K562 (cell line): ENCODE measurements around the gene ACBD4. TPM values are rescaled to one million over a fixed set of nuclear protein-coding genes. Genes with fewer than 3 reads are reported as not detected.

Source experiments
- ATAC-seq: fragments of 200-7000 bp; cut with Tn5 transposase; 3 replicates; pipeline ENCODE4 v1.9.1; 2020; ENCODE audit warnings: moderate library complexity
- BruUV-seq: library from RNA; stranded (reverse); fragments of 400-500 nt; replicated peaks from 2 replicates; lab custom pipeline; 2021; lab: Mats Ljungman, UMichigan
- CTCF ChIA-PET: fragments of 300-600 bp; formaldehyde crosslinking; extraction: SDS; loops from one replicate; lab custom pipeline; 2021; ENCODE audit warnings: low intra/inter-chr PET ratio; lab: Yijun Ruan, JAX
- POLR2A ChIA-PET: fragments of 300-600, 350-650 bp; sonication (Branson Sonifier 250); formaldehyde crosslinking; extraction: SDS; loops from one replicate; lab custom pipeline; 2021; ENCODE audit warnings: antibody characterized with exemption, inconsistent platforms; lab: Yijun Ruan, JAX
- DNase-seq, 4 experiments: peaks; one replicate each; pipeline versions ENCODE4 v3.0.0 to v3.0.0-alpha.2; 2011 to 2018; ENCODE audit warnings: low spot score in 3 of 4, mixed read lengths in 3 of 4; ENCODE audit errors: extremely low read depth in 1 of 4
- FAIRE-seq: peaks from 2 replicates; lab custom pipeline; 2011; peaks lifted over from hg19 to GRCh38; lab: Jason Lieb, UNC
- H2AFZ ChIP-seq: 2 replicates; pipeline ENCODE4 v1.6.0; 2011; ENCODE audit warnings: low read depth, low read length, control low read depth, inconsistent platforms
- H3K27ac ChIP-seq: fragments of 200-600 bp; 3 replicates; pipeline ENCODE4 v1.8.0; 2011; ENCODE audit warnings: low read depth, mild to moderate bottlenecking, control low read depth, inconsistent platforms, low read length, moderate library complexity, mixed read lengths; ENCODE audit errors: extremely low read depth
- H3K27me3 ChIP-seq, 2 experiments: fragments of 300-600 bp in 1 of 2; 2 replicates in 1 of 2; 3 replicates in 1 of 2; pipeline versions ENCODE4 v1.6.0 to v1.8.0; 2011; ENCODE audit warnings: inconsistent platforms in 2 of 2, low read length in 2 of 2, mild to moderate bottlenecking in 1 of 2, mixed read lengths in 1 of 2, moderate library complexity in 1 of 2; ENCODE audit not compliant: control insufficient read depth in 2 of 2, insufficient read depth in 2 of 2
- H3K36me3 ChIP-seq: fragments of 300-600 bp; 3 replicates; pipeline ENCODE4 v1.8.0; 2011; ENCODE audit warnings: mild to moderate bottlenecking, low read length, inconsistent platforms; ENCODE audit not compliant: control insufficient read depth, insufficient read depth
- H3K4me1 ChIP-seq, 2 experiments: fragments of 200-600 bp in 1 of 2; replicated peaks in 1 of 2; 2 replicates in 1 of 2; 3 replicates in 1 of 2; pipeline versions ENCODE4 v1.5.1 to v1.8.0; 2011; ENCODE audit warnings: inconsistent platforms in 2 of 2, low read length in 2 of 2, mild to moderate bottlenecking in 1 of 2, mixed read lengths in 1 of 2, moderate library complexity in 1 of 2; ENCODE audit not compliant: control insufficient read depth in 2 of 2, insufficient read depth in 2 of 2
- H3K4me2 ChIP-seq: 2 replicates; pipeline ENCODE4 v1.6.1; 2011; ENCODE audit warnings: low read length, control low read depth, inconsistent platforms, mixed read lengths; ENCODE audit not compliant: insufficient read depth
- H3K4me3 ChIP-seq: fragments of 200-600 bp; sonication (generic), shearing (Covaris generic); 2 replicates; pipeline ENCODE4 v1.5.1; 2016; ENCODE audit warnings: control low read depth, inconsistent platforms
- H3K79me2 ChIP-seq: fragments of 200-600 bp; 3 replicates; pipeline ENCODE4 v1.8.0; 2011; ENCODE audit warnings: low read length, inconsistent platforms; ENCODE audit not compliant: control insufficient read depth, insufficient read depth
- H3K9ac ChIP-seq, 2 experiments: 2 replicates each; pipeline versions ENCODE4 v1.6.0 to v1.6.1; 2011; ENCODE audit warnings: low read depth in 2 of 2, low read length in 2 of 2, control low read depth in 1 of 2, inconsistent platforms in 1 of 2, mild to moderate bottlenecking in 1 of 2, mixed read lengths in 1 of 2; ENCODE audit not compliant: insufficient read depth in 1 of 2
- H3K9me1 ChIP-seq: one replicate; pipeline ENCODE4 v1.6.0; 2011; ENCODE audit warnings: inconsistent platforms, mild to moderate bottlenecking, low read length, moderate library complexity; ENCODE audit not compliant: control insufficient read depth, insufficient read depth
- H3K9me3 ChIP-seq: replicated peaks from 2 replicates; pipeline ENCODE4 v1.5.1; 2011; ENCODE audit warnings: low read depth, low read length, inconsistent platforms; ENCODE audit not compliant: control insufficient read depth, insufficient read depth
- H4K20me1 ChIP-seq: replicated peaks from 2 replicates; pipeline ENCODE4 v1.6.1; 2011; ENCODE audit warnings: low read length, inconsistent platforms, mixed read lengths; ENCODE audit not compliant: control insufficient read depth, insufficient read depth
- CBFA2T2 ChIP-seq: fragments of 450-650 bp; conservative IDR thresholded peaks from 2 replicates; pipeline ENCODE4 v1.6.1; 2017; ENCODE audit warnings: mild to moderate bottlenecking
- CXXC5 ChIP-seq: fragments of 250-450 bp; sonication (Bioruptor Pico); IDR thresholded peaks from 2 replicates; pipeline ENCODE4 v1.8.0; 2022; ENCODE audit warnings: inconsistent platforms, mild to moderate bottlenecking, moderate library complexity
- FIP1L1 ChIP-seq: fragments of 200-400 bp; formaldehyde crosslinking; IDR thresholded peaks from 2 replicates; pipeline ENCODE4 v1.6.1; 2018; ENCODE audit warnings: mild to moderate bottlenecking, low read depth, low read length; ENCODE audit not compliant: poor library complexity, severe bottlenecking
- FOXP1 ChIP-seq: sonication (generic); formaldehyde crosslinking; IDR thresholded peaks from 2 replicates; pipeline ENCODE4 v1.8.0; 2022; ENCODE audit warnings: mild to moderate bottlenecking, missing genetic modification reagents
- HDGF ChIP-seq: fragments of 450-650 bp; IDR thresholded peaks from 2 replicates; pipeline ENCODE4 v1.6.1; 2016
- MAX ChIP-seq: sonication (generic); formaldehyde crosslinking; IDR thresholded peaks from 2 replicates; pipeline ENCODE4 v1.9.0; 2022; ENCODE audit warnings: mild to moderate bottlenecking, missing genetic modification reagents
- MCM2 ChIP-seq: fragments of 450-650 bp; IDR thresholded peaks from 2 replicates; pipeline ENCODE4 v1.6.1; 2017; ENCODE audit warnings: low read depth, mild to moderate bottlenecking
- MCM3 ChIP-seq: fragments of 450-650 bp; IDR thresholded peaks from 2 replicates; pipeline ENCODE4 v1.6.1; 2016
- NR0B1 ChIP-seq: fragments of 450-650 bp; IDR thresholded peaks from one replicate; pipeline ENCODE4 v1.6.1; 2018; ENCODE audit warnings: mild to moderate bottlenecking, moderate library complexity; ENCODE audit not compliant: partially characterized antibody
- POLR2H ChIP-seq: IDR thresholded peaks from 2 replicates; pipeline ENCODE4 v1.6.1; 2016; ENCODE audit warnings: missing genetic modification characterization, low read depth, mild to moderate bottlenecking, control low read depth, missing compliant biosample characterization, moderate library complexity
- TRIM24 ChIP-seq, 2 experiments: fragments of 450-650 bp; IDR thresholded peaks; 2 replicates each; pipeline ENCODE4 v1.6.1; 2016
- ZNF143 ChIP-seq: sonication (generic); formaldehyde crosslinking; IDR thresholded peaks from 2 replicates; pipeline ENCODE4 v1.9.0; 2022; ENCODE audit warnings: mild to moderate bottlenecking, missing genetic modification reagents
- ZNF449 ChIP-seq: fragments of 250-450 bp; sonication (Bioruptor Pico); IDR thresholded peaks from 2 replicates; pipeline ENCODE4 v1.8.0; 2022; ENCODE audit warnings: moderate library complexity, mild to moderate bottlenecking, inconsistent platforms
- WGBS: fragments of 100-300 bp; shearing (Covaris generic); methylation state at CpG from one replicate; pipeline ENCODE4 v1.1.6; 2016; ENCODE audit warnings: low coverage, mixed read lengths; ENCODE audit not compliant: insufficient coverage; ENCODE audit errors: missing lambda C conversion rate; 5-methylcytosine and 5-hydroxymethylcytosine counted together
- in situ Hi-C: fragments of 300-500 bp; cut with MboI; formaldehyde crosslinking; loops from 4 replicates; pipeline ENCODE4 v1.15.0; 2018; ENCODE audit warnings: inconsistent platforms, mixed read lengths
- intact Hi-C: fragments of 100-400 bp; cut with micrococcal nuclease; formaldehyde crosslinking; loops from 2 replicates; pipeline ENCODE4 v1.14.2; 2022
- polyA plus RNA-seq, 8 experiments: library from polyadenylated mRNA; depleted of rRNA in 4 of 8; stranded (reverse) in 5 of 8; unstranded in 3 of 8; fragments of >200 nt; fragmentation: Nextera tagmentation in 2 of 8; fragmentation: Illumina TruSeq in 1 of 8; extraction: Ambion mirVana in 2 of 8; extraction: Trizol in 1 of 8; gene quantifications; 2 replicates each; pipeline versions ENCODE4 v1.2.1 to v1.2.3, GENCODE V29; 2011 to 2014; ENCODE audit warnings: inconsistent platforms in 1 of 8, missing spikeins in 1 of 8
- total RNA-seq, 7 experiments: library from RNA; depleted of rRNA in 6 of 7; stranded (reverse); fragments of >200 nt in 6 of 7; fragmentation: Illumina TruSeq in 2 of 7; extraction: Trizol in 2 of 7; gene quantifications; 2 replicates each; pipeline versions ENCODE4 v1.2.1 to v1.2.3, GENCODE V29; 2011 to 2021; ENCODE audit warnings: low replicate concordance in 1 of 7

ACBD4 gene
- total and polyA plus RNA-seq, 9 of the 15 experiments (the other 6 are each of a cell fraction or from before 2014, with no cell fraction given) = 0.14 to 6.9 (median 4.6) TPM

- no peaks in the 10 kb centered on the region for H3K27me3 ChIP-seq
- H3K4me2 ChIP-seq = no peak overlapping the region
- 96% methylated on average over 7 of the region's 9 CpGs for WGBS
- H3K79me2 ChIP-seq = no peaks in the 10 kb centered on the region
- H3K9me3 ChIP-seq = no peaks in the 10 kb centered on the region
- H2AFZ ChIP-seq = no peak overlapping the region
- in situ Hi-C loops = no loop called here
- TF ChIP-seq MCM2 (no peak), MCM3 (no peak), FOXP1 (CRISPR knock-in tag) (no peak), MAX (CRISPR knock-in tag) (no peak), TRIM24 (IDR thresholded peaks at IDR 0.05) (no peak), HDGF (no peak), CXXC5 (CRISPR knock-in tag) (no peak), FIP1L1 (no peak), ZNF449 (CRISPR knock-in tag) (no peak), POLR2H (tag) (no peak), ZNF143 (CRISPR knock-in tag) (no peak), CBFA2T2 (no peak), NR0B1 (no peak)
- H3K4me3 ChIP-seq = no peak overlapping the region
- ChIA-PET POLR2A (interaction anchor here (1.0 kb wide), 1 partner anchor 47 kb away, joined by 4 read pairs; no protein-coding TSS in a partner anchor), CTCF (interaction anchor here (0.7 kb wide), 1 partner anchor 181 kb away, joined by 3 read pairs; no protein-coding TSS in a partner anchor)
- no peaks in the 10 kb centered on the region for H3K9me1 ChIP-seq
- BruUV-seq = no TSS peak
- ATAC-seq (no peak), DNase-seq (no peak), FAIRE-seq (no peak)
- H3K9ac ChIP-seq = no peak overlapping the region; a peak in 1 of 4 replicates
- no peaks in the 10 kb centered on the region for H3K4me1 ChIP-seq
- H3K36me3 ChIP-seq = peaks cover 94% of the 10 kb centered on the region
- no peak overlapping the region for H3K27ac ChIP-seq
- intact Hi-C loops = no loop called here
- H4K20me1 ChIP-seq = peaks cover 4% of the 10 kb centered on the region
Measured at GRCh38 chr17:45101546-45101882, 34.0 kb upstream of the ACBD4 start.
